OCI-LY3 (cell line): ENCODE measurements around the gene SNX11.

Experiments
- H2AFZ ChIP-seq: fragments of 200-600, 300-600 bp; shearing (Covaris generic); 2 replicates; pipeline ENCODE4 v1.6.0; 2014; ENCODE audit warnings: antibody characterized with exemption, low read depth, low read length
- H3K27ac ChIP-seq: fragments of 200-600, 300-600 bp; sonication (generic); 2 replicates; pipeline ENCODE4 v1.5.1; 2014; ENCODE audit warnings: mild to moderate bottlenecking, low read length, moderate library complexity, mixed read lengths
- H3K27me3 ChIP-seq: fragments of 200-600, 300-600 bp; sonication (generic); 2 replicates; pipeline ENCODE4 v1.6.1; 2014; ENCODE audit warnings: low read depth, low read length, mixed read lengths
- H3K36me3 ChIP-seq: fragments of 200-600, 300-600 bp; sonication (generic); replicated peaks from 2 replicates; pipeline ENCODE3; 2014; ENCODE audit warnings: low read depth, low read length, mixed read lengths
- H3K4me1 ChIP-seq: fragments of 300-600, 200-600 bp; sonication (generic); 2 replicates; pipeline ENCODE4 v1.6.1; 2014; ENCODE audit warnings: low read length, mixed read lengths
- H3K4me2 ChIP-seq: fragments of 200-600, 300-600 bp; sonication (generic); 2 replicates; pipeline ENCODE4 v1.6.1; 2014; ENCODE audit warnings: low read length, mixed read lengths
- H3K4me3 ChIP-seq: fragments of 300-600, 200-600 bp; sonication (generic); 2 replicates; pipeline ENCODE4 v1.5.1; 2014; ENCODE audit warnings: antibody characterized with exemption, mild to moderate bottlenecking, low read length, moderate library complexity
- H3K79me2 ChIP-seq: fragments of 300-600, 200-600 bp; shearing (Covaris generic); 2 replicates; pipeline ENCODE4 v1.6.1; 2014; ENCODE audit warnings: mild to moderate bottlenecking, low read length, mixed read lengths
- H3K9ac ChIP-seq: fragments of 300-600, 200-600 bp; shearing (Covaris generic); 2 replicates; pipeline ENCODE4 v1.6.0; 2014; ENCODE audit warnings: mild to moderate bottlenecking, low read length, moderate library complexity
- H3K9me3 ChIP-seq: fragments of 200-600, 300-600 bp; shearing (Covaris generic); 2 replicates; pipeline ENCODE4 v1.6.1; 2014; ENCODE audit warnings: low read length, mixed read lengths; ENCODE audit not compliant: insufficient read depth
- H4K20me1 ChIP-seq: fragments of 200-600, 300-600 bp; sonication (generic); 2 replicates; pipeline ENCODE4 v1.6.1; 2016; ENCODE audit warnings: low read length, mixed read lengths; ENCODE audit not compliant: insufficient read depth
- EZH2phosphoT487 ChIP-seq: fragments of 200-600 bp; shearing (Covaris generic); IDR thresholded peaks from 2 replicates; pipeline ENCODE4 v1.6.1; 2018; ENCODE audit warnings: antibody characterized with exemption, mixed run types, low read depth
- TF ChIP-seq, protein P1 (sequence below): fragments of 200-600, 300-600 bp; sonication (generic); IDR thresholded peaks from 2 replicates; pipeline ENCODE4 v1.5.1; 2014; ENCODE audit warnings: antibody characterized with exemption, low read length, low read depth

Gene SNX11

DNA sequence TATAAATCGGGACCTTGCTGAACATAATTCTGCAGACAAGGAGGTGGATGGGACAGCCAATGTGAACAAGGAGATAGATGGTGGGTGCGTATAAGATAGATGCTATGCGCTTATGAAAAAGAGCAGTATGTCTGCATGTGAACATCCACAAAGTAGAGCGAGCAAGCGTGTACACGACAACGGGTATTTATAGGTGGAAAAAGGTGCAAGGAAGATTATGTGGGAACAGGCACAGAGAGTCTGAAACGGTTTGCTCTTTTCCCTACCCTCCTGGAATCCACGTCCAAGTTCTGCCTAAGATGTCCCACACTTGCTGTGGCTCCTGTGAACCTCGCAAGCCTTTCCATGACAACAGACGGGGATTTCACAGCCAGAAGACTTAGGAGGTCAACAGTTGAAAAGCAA, 43.0 kb downstream of the SNX11 start:
- Histone ChIP-seq H3K27ac (no peak overlapping the region), H3K9me3 (no peaks in the 10 kb centered on the region), H3K4me2 (no peak overlapping the region), H3K9ac (no peak overlapping the region), H4K20me1 (no peaks in the 10 kb centered on the region), H2AFZ (no peak overlapping the region), H3K4me3 (no peak overlapping the region), H3K27me3 (peaks cover 18% of the 10 kb centered on the region), H3K4me1 (peaks cover 5% of the 10 kb centered on the region), H3K79me2 (no peaks in the 10 kb centered on the region), H3K36me3 (no peaks in the 10 kb centered on the region)
- TF ChIP-seq EZH2phosphoT487: no peak
- TF ChIP-seq, protein P1, sequence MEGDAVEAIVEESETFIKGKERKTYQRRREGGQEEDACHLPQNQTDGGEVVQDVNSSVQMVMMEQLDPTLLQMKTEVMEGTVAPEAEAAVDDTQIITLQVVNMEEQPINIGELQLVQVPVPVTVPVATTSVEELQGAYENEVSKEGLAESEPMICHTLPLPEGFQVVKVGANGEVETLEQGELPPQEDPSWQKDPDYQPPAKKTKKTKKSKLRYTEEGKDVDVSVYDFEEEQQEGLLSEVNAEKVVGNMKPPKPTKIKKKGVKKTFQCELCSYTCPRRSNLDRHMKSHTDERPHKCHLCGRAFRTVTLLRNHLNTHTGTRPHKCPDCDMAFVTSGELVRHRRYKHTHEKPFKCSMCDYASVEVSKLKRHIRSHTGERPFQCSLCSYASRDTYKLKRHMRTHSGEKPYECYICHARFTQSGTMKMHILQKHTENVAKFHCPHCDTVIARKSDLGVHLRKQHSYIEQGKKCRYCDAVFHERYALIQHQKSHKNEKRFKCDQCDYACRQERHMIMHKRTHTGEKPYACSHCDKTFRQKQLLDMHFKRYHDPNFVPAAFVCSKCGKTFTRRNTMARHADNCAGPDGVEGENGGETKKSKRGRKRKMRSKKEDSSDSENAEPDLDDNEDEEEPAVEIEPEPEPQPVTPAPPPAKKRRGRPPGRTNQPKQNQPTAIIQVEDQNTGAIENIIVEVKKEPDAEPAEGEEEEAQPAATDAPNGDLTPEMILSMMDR: no peak

DNA sequence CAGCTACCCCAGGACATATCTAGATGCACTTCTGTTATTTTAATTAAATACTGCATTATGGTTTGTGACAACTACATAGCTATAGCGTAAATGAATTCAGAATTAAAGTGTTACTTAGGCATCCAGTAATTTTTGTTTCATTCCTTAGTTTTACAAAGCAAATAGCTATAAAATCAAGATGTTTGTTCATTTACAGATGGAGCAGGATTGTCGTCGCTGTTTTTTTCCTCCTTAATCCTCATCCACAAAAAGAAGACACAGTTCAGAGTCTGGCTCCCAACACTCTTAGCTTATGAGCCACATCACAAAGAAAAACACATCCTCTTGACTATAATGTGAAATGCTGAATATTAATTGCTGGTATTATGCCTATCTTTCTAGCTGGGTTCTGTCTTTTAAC, 43.7 kb downstream of the SNX11 start:
- TF ChIP-seq EZH2phosphoT487: no peak
- TF ChIP-seq, protein P1: no peak
- H2AFZ ChIP-seq: no peak overlapping the region
- H3K4me2 ChIP-seq: no peak overlapping the region
- no peaks in the 10 kb centered on the region for H3K36me3 ChIP-seq
- H3K4me1 ChIP-seq: peaks cover 5% of the 10 kb centered on the region
- no peaks in the 10 kb centered on the region for H4K20me1 ChIP-seq
- H3K27ac ChIP-seq: no peak overlapping the region
- no peak overlapping the region for H3K9ac ChIP-seq
- peaks cover 18% of the 10 kb centered on the region for H3K27me3 ChIP-seq
- H3K79me2 ChIP-seq: no peaks in the 10 kb centered on the region
- H3K4me3 ChIP-seq: no peak overlapping the region
- H3K9me3 ChIP-seq: no peaks in the 10 kb centered on the region

DNA sequence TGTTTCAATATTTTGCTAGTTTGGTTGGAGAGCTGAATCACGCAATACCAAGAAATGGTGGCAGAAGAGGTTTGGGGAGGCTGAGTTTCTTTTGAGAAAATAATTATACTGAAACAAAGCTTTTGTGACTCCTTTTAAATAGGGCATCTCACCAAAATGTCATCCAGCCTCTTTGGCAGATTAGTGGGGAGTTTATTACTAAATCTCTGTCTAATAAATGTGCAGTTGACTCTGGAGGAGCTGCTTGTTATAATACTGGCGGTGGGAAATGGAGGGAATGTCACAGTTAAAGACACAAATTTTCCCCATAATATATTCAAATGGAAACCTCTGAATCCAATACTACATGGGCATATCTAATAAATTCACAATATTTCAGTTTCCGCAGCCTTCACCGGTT, 44.7 kb downstream of the SNX11 start:
- H3K4me2 ChIP-seq: no peak overlapping the region
- H3K4me1 ChIP-seq: peaks cover 5% of the 10 kb centered on the region
- H3K36me3 ChIP-seq: no peaks in the 10 kb centered on the region
- H2AFZ ChIP-seq: no peak overlapping the region
- H3K79me2 ChIP-seq: no peaks in the 10 kb centered on the region
- peaks cover 18% of the 10 kb centered on the region for H3K27me3 ChIP-seq
- no peak for TF ChIP-seq EZH2phosphoT487
- TF ChIP-seq, protein P1: no peak
- H3K27ac ChIP-seq: no peak overlapping the region
- H3K9me3 ChIP-seq: no peaks in the 10 kb centered on the region
- no peak overlapping the region for H3K9ac ChIP-seq
- H4K20me1 ChIP-seq: no peaks in the 10 kb centered on the region
- no peak overlapping the region for H3K4me3 ChIP-seq

DNA sequence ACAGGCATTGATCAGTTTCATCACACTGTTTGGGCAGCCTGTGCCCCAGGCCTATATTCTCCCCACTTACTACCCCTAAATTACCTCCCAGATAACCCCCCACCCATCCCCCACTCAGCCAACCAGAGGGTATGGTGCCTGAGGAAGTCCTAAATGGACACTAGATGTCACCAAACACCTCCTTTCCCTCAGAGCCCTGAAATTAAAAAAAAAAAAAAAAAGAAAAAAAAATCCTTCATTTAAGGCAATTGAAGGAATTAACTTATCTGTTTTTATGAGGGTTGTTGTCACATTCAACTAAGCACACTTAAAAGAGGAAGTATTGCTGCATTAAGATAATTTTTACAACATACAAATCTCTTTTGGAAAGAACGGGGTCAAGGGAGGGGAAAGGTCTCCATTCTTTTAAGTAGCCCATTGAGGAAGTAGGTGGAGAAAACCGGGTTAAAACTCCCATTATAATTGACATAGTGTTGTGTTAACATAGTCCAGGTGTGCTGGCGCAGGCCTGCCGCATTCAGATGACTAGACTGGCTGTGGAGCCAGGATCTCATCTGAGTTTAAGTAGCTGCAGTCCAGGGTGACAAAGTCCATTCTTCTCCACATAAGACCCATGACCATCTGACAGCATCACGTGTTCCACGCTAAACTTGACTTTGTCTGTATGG, 46.3 kb downstream of the SNX11 start:
- peak overlapping the region; percentile 53; the same call in 1 of the 2 replicates for H2AFZ ChIP-seq
- H3K4me2 ChIP-seq: peak overlapping the region; percentile 32; the same call in 1 of the 2 replicates
- TF ChIP-seq, protein P1: peak; percentile 64
- no peak for TF ChIP-seq EZH2phosphoT487
- no peaks in the 10 kb centered on the region for H4K20me1 ChIP-seq
- H3K4me1 ChIP-seq: peaks cover 5% of the 10 kb centered on the region
- no peak overlapping the region for H3K27ac ChIP-seq
- no peaks in the 10 kb centered on the region for H3K9me3 ChIP-seq
- no peak overlapping the region for H3K9ac ChIP-seq
- no peaks in the 10 kb centered on the region for H3K79me2 ChIP-seq
- peaks cover 18% of the 10 kb centered on the region for H3K27me3 ChIP-seq
- no peak overlapping the region for H3K4me3 ChIP-seq
- H3K36me3 ChIP-seq: no peaks in the 10 kb centered on the region
